HepG2 (cell line): ENCODE results near the gene ACVR2A. TPM values are rescaled to one million over a fixed set of nuclear protein-coding genes. Genes with fewer than 3 reads are reported as not detected.

Experiments
- BRD4 ChIP-seq: sonication (generic); formaldehyde crosslinking; IDR thresholded peaks from 2 replicates; pipeline ENCODE4 v1.4.0; 2020; ENCODE audit warnings: missing genetic modification reagents
- CHD4 ChIP-seq: fragments of 200-600 bp; sonication (generic); IDR thresholded peaks from 2 replicates; pipeline ENCODE4 v1.7.0; 2017; ENCODE audit warnings: mild to moderate bottlenecking, low read length, borderline replicate concordance
- GABPB1 ChIP-seq: IDR thresholded peaks from 2 replicates; pipeline ENCODE4 v1.6.1; 2016; ENCODE audit warnings: mild to moderate bottlenecking, missing genetic modification reagents, moderate library complexity, missing compliant biosample characterization
- MBD4 ChIP-seq: IDR thresholded peaks from 2 replicates; pipeline ENCODE4 v1.6.1; 2012; ENCODE audit warnings: low read length, inconsistent platforms, borderline replicate concordance
- MLLT10 ChIP-seq: sonication (generic); formaldehyde crosslinking; IDR thresholded peaks from 2 replicates; pipeline ENCODE4 v1.4.0; 2020; ENCODE audit warnings: missing genetic modification reagents
- POLR2A ChIP-seq, 2 experiments: IDR thresholded peaks; 2 replicates each; pipeline ENCODE4 v1.6.1; 2011; ENCODE audit warnings: low read depth in 2 of 2, low read length in 2 of 2, mild to moderate bottlenecking in 1 of 2, moderate library complexity in 1 of 2; ENCODE audit not compliant: insufficient read depth in 1 of 2
- RBFOX2 ChIP-seq: fragments of 200-400 bp; formaldehyde crosslinking; IDR thresholded peaks from 2 replicates; pipeline ENCODE4 v1.6.1; 2017; ENCODE audit warnings: low read depth, mild to moderate bottlenecking, low read length
- REPIN1 ChIP-seq: sonication (generic); formaldehyde crosslinking; IDR thresholded peaks from 2 replicates; pipeline ENCODE4 v1.8.0; 2022; ENCODE audit warnings: missing genetic modification reagents, low read depth, mild to moderate bottlenecking, borderline replicate concordance
- ZBTB1 ChIP-seq: sonication (generic); formaldehyde crosslinking; IDR thresholded peaks from 2 replicates; pipeline ENCODE4 v1.4.0; 2020; ENCODE audit warnings: missing genetic modification reagents, borderline replicate concordance
- ZBTB21 ChIP-seq: sonication (generic); formaldehyde crosslinking; IDR thresholded peaks from 2 replicates; pipeline ENCODE4 v1.4.0; 2020; ENCODE audit warnings: missing genetic modification reagents
- ZNF557 ChIP-seq: sonication (generic); formaldehyde crosslinking; IDR thresholded peaks from 2 replicates; pipeline ENCODE4 v1.4.0; 2020; ENCODE audit warnings: missing genetic modification reagents
- polyA plus RNA-seq, 8 experiments: library from polyadenylated mRNA; depleted of rRNA in 3 of 8; stranded (reverse) in 7 of 8; unstranded in 1 of 8; fragments of >200 nt; fragmentation: Illumina TruSeq in 4 of 8; extraction: Trizol in 4 of 8; gene quantifications; 2 replicates each; pipeline versions ENCODE4 v1.2.1 to v1.2.3, GENCODE V29; 2011 to 2016; ENCODE audit warnings: low read depth in 4 of 8, missing spikeins in 1 of 8, mixed read lengths in 1 of 8; ENCODE audit not compliant: insufficient read depth in 1 of 8
- total RNA-seq, 5 experiments: library from RNA; depleted of rRNA; stranded (reverse); fragments of >200 nt; fragmentation: Illumina TruSeq; extraction: Trizol; gene quantifications; 2 replicates each; pipeline ENCODE4 v1.2.3, GENCODE V29; 2016; ENCODE audit warnings: low read depth in 1 of 5
- TF ChIP-seq, protein P1 (sequence below): sonication (generic); formaldehyde crosslinking; IDR thresholded peaks from 2 replicates; pipeline ENCODE4 v1.4.0; 2020; ENCODE audit warnings: mild to moderate bottlenecking, missing genetic modification reagents
- TF ChIP-seq, protein P2 (sequence below): sonication (generic); formaldehyde crosslinking; IDR thresholded peaks from 2 replicates; pipeline ENCODE4 v1.5.1; 2020; ENCODE audit warnings: mild to moderate bottlenecking, missing genetic modification reagents
- TF ChIP-seq, protein P3 (sequence below): IDR thresholded peaks from 2 replicates; pipeline ENCODE4 v1.6.1; 2018; ENCODE audit warnings: missing genetic modification reagents

The ACVR2A gene
- total and polyA plus RNA-seq, 2 of the 13 experiments (the other 11 are each of a cell fraction or from before 2014, with no cell fraction given) = 8.3 to 18.0 TPM

DNA sequence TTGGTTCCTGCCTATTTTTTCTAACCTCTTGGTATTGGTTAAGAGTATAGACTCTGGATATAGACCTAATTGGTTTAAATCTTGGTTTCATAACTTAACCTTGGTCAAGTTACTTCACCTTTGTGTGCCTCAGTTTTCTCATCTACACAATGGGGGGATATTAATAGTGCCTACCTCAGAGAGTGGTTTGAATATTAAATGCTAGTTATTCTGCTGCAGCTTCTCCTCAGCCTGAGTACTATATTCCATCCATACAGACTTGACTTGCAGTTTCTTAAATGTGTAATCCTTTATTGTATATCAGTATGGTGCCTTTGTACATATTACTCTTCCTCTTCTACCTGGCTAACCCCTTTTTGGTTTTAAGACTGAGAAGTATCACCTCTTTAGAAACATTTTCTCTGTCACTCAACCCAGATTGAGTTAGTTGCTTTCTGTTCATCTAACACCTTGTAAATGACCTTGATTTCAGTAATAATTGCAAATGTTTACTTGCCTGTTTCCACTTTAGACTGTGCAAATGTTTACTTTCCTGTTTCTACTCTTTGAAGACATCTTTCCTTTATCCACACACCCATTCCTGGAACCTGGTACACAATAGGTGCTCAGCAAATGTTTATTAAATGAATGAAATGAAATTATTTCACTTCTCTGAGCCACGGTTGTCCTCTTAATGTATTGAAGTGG is 6.6 kb downstream of the ACVR2A start (continued):
- no peak for TF ChIP-seq ZBTB1 (CRISPR knock-in tag)
- TF ChIP-seq, protein P1, sequence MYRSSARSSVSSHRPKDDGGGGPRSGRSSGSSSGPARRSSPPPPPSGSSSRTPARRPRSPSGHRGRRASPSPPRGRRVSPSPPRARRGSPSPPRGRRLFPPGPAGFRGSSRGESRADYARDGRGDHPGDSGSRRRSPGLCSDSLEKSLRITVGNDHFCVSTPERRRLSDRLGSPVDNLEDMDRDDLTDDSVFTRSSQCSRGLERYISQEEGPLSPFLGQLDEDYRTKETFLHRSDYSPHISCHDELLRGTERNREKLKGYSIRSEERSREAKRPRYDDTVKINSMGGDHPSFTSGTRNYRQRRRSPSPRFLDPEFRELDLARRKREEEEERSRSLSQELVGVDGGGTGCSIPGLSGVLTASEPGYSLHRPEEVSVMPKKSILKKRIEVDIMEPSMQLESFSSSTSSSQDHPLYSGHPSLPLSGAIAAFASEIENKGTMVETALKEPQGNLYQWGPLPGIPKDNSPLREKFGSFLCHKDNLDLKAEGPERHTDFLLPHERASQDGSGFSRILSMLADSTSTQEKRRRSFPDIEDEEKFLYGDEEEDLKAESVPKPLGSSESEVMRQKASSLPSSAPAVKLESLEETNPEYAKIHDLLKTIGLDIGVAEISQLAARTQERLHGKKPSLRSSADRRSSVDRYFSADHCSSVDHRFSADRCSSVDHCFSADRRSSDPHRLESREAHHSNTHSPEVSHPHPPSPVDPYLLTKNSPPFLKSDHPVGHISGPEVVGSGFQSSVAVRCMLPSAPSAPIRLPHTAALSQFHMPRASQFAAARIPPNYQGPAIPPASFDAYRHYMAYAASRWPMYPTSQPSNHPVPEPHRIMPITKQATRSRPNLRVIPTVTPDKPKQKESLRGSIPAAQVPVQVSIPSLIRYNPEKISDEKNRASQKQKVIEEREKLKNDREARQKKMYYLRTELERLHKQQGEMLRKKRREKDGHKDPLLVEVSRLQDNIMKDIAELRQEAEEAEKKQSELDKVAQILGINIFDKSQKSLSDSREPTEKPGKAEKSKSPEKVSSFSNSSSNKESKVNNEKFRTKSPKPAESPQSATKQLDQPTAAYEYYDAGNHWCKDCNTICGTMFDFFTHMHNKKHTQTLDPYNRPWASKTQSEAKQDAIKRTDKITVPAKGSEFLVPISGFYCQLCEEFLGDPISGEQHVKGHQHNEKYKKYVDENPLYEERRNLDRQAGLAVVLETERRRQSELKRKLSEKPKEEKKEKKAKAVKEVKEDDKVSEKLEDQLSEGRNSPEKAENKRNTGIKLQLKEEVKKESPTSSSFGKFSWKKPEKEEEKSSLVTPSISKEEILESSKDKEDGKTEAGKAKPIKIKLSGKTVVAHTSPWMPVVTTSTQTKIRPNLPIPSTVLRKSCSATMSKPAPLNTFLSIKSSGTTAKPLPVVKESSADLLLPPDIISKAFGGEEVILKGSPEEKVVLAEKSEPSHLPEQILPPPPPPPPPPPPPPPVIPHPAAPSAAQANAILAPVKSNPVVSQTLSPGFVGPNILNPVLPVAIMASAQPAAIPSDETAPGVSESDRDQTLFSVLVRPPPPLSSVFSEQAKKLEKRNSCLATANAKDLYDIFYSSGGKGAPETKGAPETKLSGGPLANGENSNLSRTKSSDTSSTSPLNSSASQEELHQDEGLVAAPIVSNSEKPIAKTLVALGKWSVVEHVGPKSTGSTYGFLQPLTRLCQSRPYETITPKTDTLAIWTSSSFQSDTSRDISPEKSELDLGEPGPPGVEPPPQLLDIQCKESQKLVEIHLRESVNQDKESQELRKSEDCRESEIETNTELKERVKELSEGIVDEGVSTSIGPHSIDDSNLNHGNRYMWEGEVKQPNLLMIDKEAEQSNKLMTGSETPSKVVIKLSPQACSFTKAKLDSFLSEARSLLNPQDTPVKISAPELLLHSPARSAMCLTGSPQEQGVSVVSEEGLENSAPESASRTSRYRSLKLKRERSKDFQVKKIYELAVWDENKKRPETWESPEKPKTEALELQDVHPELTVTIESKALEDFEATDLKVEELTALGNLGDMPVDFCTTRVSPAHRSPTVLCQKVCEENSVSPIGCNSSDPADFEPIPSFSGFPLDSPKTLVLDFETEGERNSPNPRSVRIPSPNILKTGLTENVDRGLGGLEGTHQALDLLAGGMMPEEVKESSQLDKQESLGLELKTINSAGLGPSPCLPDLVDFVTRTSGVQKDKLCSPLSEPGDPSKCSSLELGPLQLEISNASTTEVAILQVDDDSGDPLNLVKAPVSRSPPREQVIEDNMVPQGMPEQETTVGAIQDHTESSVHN (CRISPR knock-in tag) = no peak
- no peak for TF ChIP-seq ZBTB21 (CRISPR knock-in tag)
- TF ChIP-seq BRD4 (CRISPR knock-in tag) = no peak
- peak; percentile 59; the same call in 1 of the 2 replicates for TF ChIP-seq MBD4
- no peak for TF ChIP-seq POLR2A (IDR thresholded peaks at IDR 0.05; ENCODE audit: insufficient read depth in 1 of 2, low read depth in 2 of 2, low read length in 2 of 2)
- TF ChIP-seq CHD4 = peak; percentile 75; the same call in 1 of the 2 replicates
- no peak for TF ChIP-seq GABPB1 (CRISPR knock-in tag)
- TF ChIP-seq, protein P2, sequence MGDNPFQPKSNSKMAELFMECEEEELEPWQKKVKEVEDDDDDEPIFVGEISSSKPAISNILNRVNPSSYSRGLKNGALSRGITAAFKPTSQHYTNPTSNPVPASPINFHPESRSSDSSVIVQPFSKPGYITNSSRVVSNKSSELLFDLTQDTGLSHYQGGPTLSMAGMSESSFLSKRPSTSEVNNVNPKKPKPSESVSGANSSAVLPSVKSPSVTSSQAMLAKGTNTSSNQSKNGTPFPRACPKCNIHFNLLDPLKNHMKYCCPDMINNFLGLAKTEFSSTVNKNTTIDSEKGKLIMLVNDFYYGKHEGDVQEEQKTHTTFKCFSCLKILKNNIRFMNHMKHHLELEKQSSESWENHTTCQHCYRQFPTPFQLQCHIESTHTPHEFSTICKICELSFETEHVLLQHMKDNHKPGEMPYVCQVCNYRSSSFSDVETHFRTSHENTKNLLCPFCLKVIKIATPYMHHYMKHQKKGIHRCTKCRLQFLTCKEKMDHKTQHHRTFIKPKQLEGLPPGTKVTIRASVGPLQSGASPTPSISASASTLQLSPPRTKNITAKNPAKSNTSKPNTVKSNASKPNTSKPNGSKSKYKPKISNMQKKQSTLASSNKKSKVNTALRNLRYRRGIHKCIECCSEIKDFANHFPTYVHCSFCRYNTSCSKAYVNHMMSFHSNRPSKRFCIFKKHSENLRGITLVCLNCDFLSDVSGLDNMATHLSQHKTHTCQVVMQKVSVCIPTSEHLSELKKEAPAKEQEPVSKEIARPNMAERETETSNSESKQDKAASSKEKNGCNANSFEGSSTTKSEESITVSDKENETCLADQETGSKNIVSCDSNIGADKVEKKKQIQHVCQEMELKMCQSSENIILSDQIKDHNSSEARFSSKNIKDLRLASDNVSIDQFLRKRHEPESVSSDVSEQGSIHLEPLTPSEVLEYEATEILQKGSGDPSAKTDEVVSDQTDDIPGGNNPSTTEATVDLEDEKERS = 0 out of 2 replicates have a peak, but pooled peaks have one; percentile 44
- TF ChIP-seq ZNF557 (CRISPR knock-in tag) = no peak
- TF ChIP-seq, protein P3, sequence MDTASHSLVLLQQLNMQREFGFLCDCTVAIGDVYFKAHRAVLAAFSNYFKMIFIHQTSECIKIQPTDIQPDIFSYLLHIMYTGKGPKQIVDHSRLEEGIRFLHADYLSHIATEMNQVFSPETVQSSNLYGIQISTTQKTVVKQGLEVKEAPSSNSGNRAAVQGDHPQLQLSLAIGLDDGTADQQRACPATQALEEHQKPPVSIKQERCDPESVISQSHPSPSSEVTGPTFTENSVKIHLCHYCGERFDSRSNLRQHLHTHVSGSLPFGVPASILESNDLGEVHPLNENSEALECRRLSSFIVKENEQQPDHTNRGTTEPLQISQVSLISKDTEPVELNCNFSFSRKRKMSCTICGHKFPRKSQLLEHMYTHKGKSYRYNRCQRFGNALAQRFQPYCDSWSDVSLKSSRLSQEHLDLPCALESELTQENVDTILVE (CRISPR knock-in tag) = peak; percentile 1; the same call in 1 of the 2 replicates
- TF ChIP-seq RBFOX2 = no peak
- no peak for TF ChIP-seq REPIN1 (CRISPR knock-in tag)
- TF ChIP-seq MLLT10 (CRISPR knock-in tag) = no peak
